HCT116 (cell line): Measurements from ENCODE around the gene SMCO4. TPM values are rescaled to one million over a fixed set of nuclear protein-coding genes. Genes with fewer than 3 reads are reported as not detected.

Experiments used
- ATAC-seq: fragments of 200-7000 bp; cut with Tn5 transposase; 2 replicates; pipeline ENCODE4 v1.9.1; 2020; ENCODE audit warnings: mild to moderate bottlenecking, moderate library complexity
- BruUV-seq: library from RNA; stranded (reverse); fragments of 400-500 nt; replicated peaks from 2 replicates; lab custom pipeline; 2021; lab: Mats Ljungman, UMichigan
- CTCF ChIA-PET: fragments of 300-600 bp; sonication (Branson Sonifier 250); formaldehyde crosslinking; loops from one replicate; lab custom pipeline; 2021; ENCODE audit warnings: antibody characterized with exemption; lab: Charles Lee
- POLR2A ChIA-PET: fragments of 300-600, 350-600 bp; sonication (Branson Sonifier 250); formaldehyde crosslinking; loops from one replicate; lab custom pipeline; 2021; ENCODE audit warnings: antibody characterized with exemption; lab: Charles Lee
- RAD21 ChIA-PET, 2 experiments: fragments of 300-600 bp; sonication (Branson Sonifier 250); formaldehyde crosslinking; loops; one replicate each; lab custom pipeline; 2023; ENCODE audit warnings: low total read pairs in 2 of 2; ENCODE audit not compliant: uncharacterized antibody in 2 of 2, unreplicated experiment in 2 of 2, low non-redundant PET in 1 of 2; lab: Charles Lee
- DNase-seq: peaks from one replicate; pipeline ENCODE4 v3.0.0-alpha.2; 2010; ENCODE audit warnings: low read depth, low spot score
- H2AFZ ChIP-seq: fragments of 200-600 bp; shearing (Covaris generic), sonication (generic); 2 replicates; pipeline ENCODE4 v1.6.1; 2017; ENCODE audit warnings: low read depth, mixed run types, mixed read lengths, antibody characterized with exemption, low read length; ENCODE audit not compliant: poor library complexity, severe bottlenecking
- H3K27ac ChIP-seq: 2 replicates; pipeline ENCODE4 v1.5.1; 2012; ENCODE audit warnings: low read depth, low read length
- H3K27me3 ChIP-seq: fragments of 200-600 bp; sonication (generic); 2 replicates; pipeline ENCODE4 v1.6.1; 2016; ENCODE audit warnings: mixed run types, low read length, mixed read lengths; ENCODE audit not compliant: insufficient read depth
- H3K36me3 ChIP-seq, 2 experiments: fragments of 200-500 bp in 1 of 2; fragments of 200-600 bp in 1 of 2; sonication (Bioruptor generic) in 1 of 2; sonication (generic) in 1 of 2; 2 replicates each; pipeline versions ENCODE4 v1.5.1 to v1.6.1; 2014 to 2016; ENCODE audit warnings: low read length in 2 of 2, inconsistent platforms in 1 of 2, mixed read lengths in 1 of 2, mixed run types in 1 of 2; ENCODE audit not compliant: insufficient read depth in 2 of 2, control insufficient read depth in 1 of 2
- H3K4me1 ChIP-seq, 2 experiments: fragments of 200-600 bp in 1 of 2; sonication (generic) in 1 of 2; 2 replicates each; pipeline versions ENCODE4 v1.5.1 to v1.6.1; 2012 to 2017; ENCODE audit warnings: low read length in 2 of 2, inconsistent platforms in 1 of 2, mild to moderate bottlenecking in 1 of 2, mixed read lengths in 1 of 2, mixed run types in 1 of 2, moderate library complexity in 1 of 2; ENCODE audit not compliant: insufficient read depth in 2 of 2, control insufficient read depth in 1 of 2
- H3K4me2 ChIP-seq: fragments of 200-600 bp; sonication (generic); 2 replicates; pipeline ENCODE4 v1.6.1; 2017; ENCODE audit warnings: mixed run types, low read length, mixed read lengths
- H3K4me3 ChIP-seq, 2 experiments: fragments of 200-600 bp in 1 of 2; sonication (generic) in 1 of 2; replicated peaks in 1 of 2; 2 replicates each; pipeline ENCODE4 v1.5.1; 2011 to 2016; ENCODE audit warnings: low read length in 2 of 2, control low read depth in 1 of 2, low read depth in 1 of 2, mild to moderate bottlenecking in 1 of 2, mixed read lengths in 1 of 2, mixed run types in 1 of 2
- H3K79me2 ChIP-seq: fragments of 200-600 bp; sonication (generic); 2 replicates; pipeline ENCODE4 v1.6.1; 2017; ENCODE audit warnings: mild to moderate bottlenecking, mixed run types, low read length, moderate library complexity, mixed read lengths; ENCODE audit not compliant: insufficient read depth
- H3K9ac ChIP-seq: fragments of 200-600 bp; sonication (generic); 2 replicates; pipeline ENCODE4 v1.6.1; 2016; ENCODE audit warnings: low read length, mixed read lengths
- H3K9me2 ChIP-seq: fragments of 200-600 bp; sonication (generic), shearing (Covaris generic); 2 replicates; pipeline ENCODE4 v1.6.1; 2017; ENCODE audit warnings: mixed run types, mild to moderate bottlenecking, moderate library complexity; ENCODE audit not compliant: insufficient read depth
- H3K9me3 ChIP-seq, 2 experiments: fragments of 200-500 bp in 1 of 2; fragments of 200-600 bp in 1 of 2; sonication (Bioruptor generic) in 1 of 2; sonication (generic) in 1 of 2; 2 replicates each; pipeline ENCODE4 v1.6.1; 2014 to 2017; ENCODE audit warnings: low read length in 2 of 2, mixed read lengths in 2 of 2, inconsistent platforms in 1 of 2, low read depth in 1 of 2, mild to moderate bottlenecking in 1 of 2, mixed run types in 1 of 2, moderate library complexity in 1 of 2; ENCODE audit not compliant: control insufficient read depth in 1 of 2, insufficient read depth in 1 of 2
- H4K20me1 ChIP-seq: fragments of 200-600 bp; sonication (generic), shearing (Covaris generic); 2 replicates; pipeline ENCODE4 v1.6.1; 2017; ENCODE audit warnings: mixed run types, mild to moderate bottlenecking, moderate library complexity; ENCODE audit not compliant: insufficient read depth
- CBX3 ChIP-seq: IDR thresholded peaks from 2 replicates; pipeline ENCODE4 v1.6.1; 2012; ENCODE audit warnings: low read depth
- CEBPB ChIP-seq: IDR thresholded peaks from 2 replicates; pipeline ENCODE4 v1.6.1; 2012; ENCODE audit warnings: low read depth
- ELF1 ChIP-seq: IDR thresholded peaks from 2 replicates; pipeline ENCODE4 v1.6.1; 2012; ENCODE audit warnings: low read depth, borderline replicate concordance
- EZH2 ChIP-seq: fragments of 200-600 bp; sonication (generic); IDR thresholded peaks from 2 replicates; pipeline ENCODE4 v1.6.1; 2017; ENCODE audit warnings: antibody characterized with exemption, mixed run types
- EZH2phosphoT487 ChIP-seq: fragments of 200-600 bp; IDR thresholded peaks from 2 replicates; pipeline ENCODE4 v1.6.1; 2018; ENCODE audit warnings: antibody characterized with exemption, borderline replicate concordance
- FOSL1 ChIP-seq: IDR thresholded peaks from 2 replicates; pipeline ENCODE4 v1.6.1; 2012; ENCODE audit warnings: low read depth
- JUND ChIP-seq: IDR thresholded peaks from 2 replicates; pipeline ENCODE4 v1.6.1; 2012
- SIN3A ChIP-seq: IDR thresholded peaks from 2 replicates; pipeline ENCODE4 v1.6.1; 2012; ENCODE audit warnings: low read depth
- SP1 ChIP-seq: IDR thresholded peaks from 2 replicates; pipeline ENCODE4 v1.6.1; 2012; ENCODE audit warnings: low read depth
- SRF ChIP-seq: IDR thresholded peaks from 2 replicates; pipeline ENCODE4 v1.6.1; 2012; ENCODE audit warnings: low read depth
- TCF7L2 ChIP-seq: IDR thresholded peaks from 2 replicates; pipeline ENCODE4 v1.7.0; 2011; ENCODE audit warnings: borderline replicate concordance, inconsistent platforms; ENCODE audit not compliant: insufficient read depth, insufficient read length; ENCODE audit errors: extremely low read depth
- YY1 ChIP-seq: IDR thresholded peaks from 2 replicates; pipeline ENCODE4 v1.6.1; 2011; ENCODE audit warnings: low read length, low read depth, moderate library complexity, mild to moderate bottlenecking; ENCODE audit not compliant: insufficient replicate concordance; ENCODE audit errors: extremely low read depth
- ZFX ChIP-seq: fragments of 450-650 bp; IDR thresholded peaks from 2 replicates; pipeline ENCODE4 v1.6.1; 2017
- ZNF274 ChIP-seq: fragments of 200-500 bp; sonication (Bioruptor generic); IDR thresholded peaks from 2 replicates; pipeline ENCODE4 v1.6.1; 2014; ENCODE audit warnings: mild to moderate bottlenecking, low read depth, low read length, inconsistent platforms
- intact Hi-C: fragments of 100-400 bp; cut with micrococcal nuclease; formaldehyde crosslinking; loops from 2 replicates; pipeline ENCODE4 v1.10.0; 2022
- total RNA-seq: library from RNA; stranded (reverse); gene quantifications from one replicate; pipeline ENCODE4 v1.2.1, GENCODE V29; 2021; ENCODE audit not compliant: unreplicated experiment
- TF ChIP-seq, protein P1 (sequence below), 3 experiments: fragments of 200-600 bp in 1 of 3; sonication (generic) in 1 of 3; IDR thresholded peaks in 2 of 3; conservative IDR thresholded peaks in 1 of 3; 2 replicates each; pipeline ENCODE4 v1.5.1; 2012 to 2017; ENCODE audit warnings: low read depth in 2 of 3, low read length in 2 of 3, antibody characterized with exemption in 1 of 3, borderline replicate concordance in 1 of 3, control low read depth in 1 of 3, mild to moderate bottlenecking in 1 of 3, mixed read lengths in 1 of 3, mixed run types in 1 of 3, moderate library complexity in 1 of 3; ENCODE audit not compliant: insufficient read depth in 1 of 3
- TF ChIP-seq, protein P2 (sequence below): IDR thresholded peaks from 2 replicates; pipeline ENCODE4 v1.6.1; 2012; ENCODE audit warnings: low read depth

SMCO4 gene
- total RNA-seq, 1 experiment from 2014 or later, result 23.1 TPM

DNA sequence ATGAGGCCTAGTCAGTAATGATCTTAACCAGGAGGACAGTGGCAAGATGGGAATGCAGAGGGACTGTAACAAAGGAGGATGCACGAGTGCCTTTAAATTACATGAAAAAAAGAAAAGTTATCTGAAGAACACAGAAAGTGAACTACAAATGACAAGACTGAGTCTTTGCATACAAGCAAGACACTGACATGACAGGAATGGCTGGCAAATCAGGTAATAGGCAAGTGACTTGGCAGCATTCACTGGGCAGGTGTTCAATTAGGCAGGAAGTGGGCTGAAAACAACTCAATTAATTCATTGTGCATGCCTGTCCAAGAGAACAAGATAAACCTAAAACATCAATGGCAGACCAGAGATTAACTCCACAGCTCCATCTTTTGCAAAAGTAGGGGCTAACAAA is 24.0 kb downstream of the SMCO4 start:
- no peak for DNase-seq
- no TSS peak for BruUV-seq
- ChIA-PET CTCF (no interaction called here), RAD21 (no interaction called here), POLR2A (no interaction called here)
- Histone ChIP-seq H3K27me3 (no peaks in the 10 kb centered on the region), H3K79me2 (no peaks in the 10 kb centered on the region), H3K4me3 (no peak overlapping the region), H3K36me3 (no peaks in the 10 kb centered on the region), H2AFZ (no peak overlapping the region), H3K9me3 (no peaks in the 10 kb centered on the region), H3K9ac (no peak overlapping the region), H3K4me2 (no peak overlapping the region), H3K9me2 (no peaks in the 10 kb centered on the region), H4K20me1 (no peaks in the 10 kb centered on the region), H3K4me1 (no peaks in the 10 kb centered on the region), H3K27ac (no peak overlapping the region)
- ATAC-seq, result no peak
- TF ChIP-seq CEBPB, result no peak
- TF ChIP-seq EZH2, result no peak
- TF ChIP-seq YY1, result no peak
- TF ChIP-seq ELF1, result no peak
- TF ChIP-seq ZNF274, result no peak
- intact Hi-C loops, result no loop called here

DNA sequence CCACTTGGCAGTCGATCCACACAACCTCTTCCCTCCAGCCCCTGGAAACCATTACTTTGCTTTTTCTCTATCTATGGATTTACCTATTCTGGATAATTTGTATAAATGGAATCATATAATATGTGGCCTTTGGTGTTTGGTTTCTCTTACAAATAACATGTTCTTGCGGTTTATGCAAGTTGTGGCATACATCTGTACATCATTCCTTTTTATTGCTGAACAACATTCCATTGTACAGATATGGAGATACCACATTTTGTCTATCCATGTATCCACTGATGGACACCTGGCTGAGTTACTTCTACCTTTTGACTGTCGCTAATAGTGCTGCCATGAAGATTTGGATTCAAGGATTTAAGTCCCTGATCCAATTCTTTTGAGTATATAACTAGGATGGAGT is 25.1 kb downstream of the SMCO4 start:
- ChIA-PET CTCF (no interaction called here), POLR2A (no interaction called here), RAD21 (no interaction called here)
- Histone ChIP-seq H3K4me1 (no peaks in the 10 kb centered on the region), H3K79me2 (no peaks in the 10 kb centered on the region), H3K9me2 (no peaks in the 10 kb centered on the region), H3K27me3 (no peaks in the 10 kb centered on the region), H3K9me3 (no peaks in the 10 kb centered on the region), H3K4me2 (no peak overlapping the region), H2AFZ (no peak overlapping the region), H3K27ac (no peak overlapping the region), H3K4me3 (no peak overlapping the region), H3K9ac (no peak overlapping the region), H3K36me3 (no peaks in the 10 kb centered on the region), H4K20me1 (no peaks in the 10 kb centered on the region)
- DNase-seq, result no peak
- intact Hi-C loops, result no loop called here
- ATAC-seq, result no peak
- no TSS peak for BruUV-seq
- TF ChIP-seq CBX3 (no peak), ZFX (no peak), EZH2 (no peak), TCF7L2 (no peak), FOSL1 (no peak), JUND (no peak), EZH2phosphoT487 (no peak), SIN3A (no peak), SP1 (no peak), SRF (no peak)
- TF ChIP-seq, protein P1, sequence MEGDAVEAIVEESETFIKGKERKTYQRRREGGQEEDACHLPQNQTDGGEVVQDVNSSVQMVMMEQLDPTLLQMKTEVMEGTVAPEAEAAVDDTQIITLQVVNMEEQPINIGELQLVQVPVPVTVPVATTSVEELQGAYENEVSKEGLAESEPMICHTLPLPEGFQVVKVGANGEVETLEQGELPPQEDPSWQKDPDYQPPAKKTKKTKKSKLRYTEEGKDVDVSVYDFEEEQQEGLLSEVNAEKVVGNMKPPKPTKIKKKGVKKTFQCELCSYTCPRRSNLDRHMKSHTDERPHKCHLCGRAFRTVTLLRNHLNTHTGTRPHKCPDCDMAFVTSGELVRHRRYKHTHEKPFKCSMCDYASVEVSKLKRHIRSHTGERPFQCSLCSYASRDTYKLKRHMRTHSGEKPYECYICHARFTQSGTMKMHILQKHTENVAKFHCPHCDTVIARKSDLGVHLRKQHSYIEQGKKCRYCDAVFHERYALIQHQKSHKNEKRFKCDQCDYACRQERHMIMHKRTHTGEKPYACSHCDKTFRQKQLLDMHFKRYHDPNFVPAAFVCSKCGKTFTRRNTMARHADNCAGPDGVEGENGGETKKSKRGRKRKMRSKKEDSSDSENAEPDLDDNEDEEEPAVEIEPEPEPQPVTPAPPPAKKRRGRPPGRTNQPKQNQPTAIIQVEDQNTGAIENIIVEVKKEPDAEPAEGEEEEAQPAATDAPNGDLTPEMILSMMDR (IDR thresholded peaks at IDR 0.05 in 2 of 3, conservative IDR thresholded peaks at IDR 0.05 in 1 of 3; ENCODE audit: borderline replicate concordance in 1 of 3, insufficient read depth in 1 of 3, low read depth in 2 of 3, low read length in 2 of 3), result no peak
- TF ChIP-seq, protein P2, sequence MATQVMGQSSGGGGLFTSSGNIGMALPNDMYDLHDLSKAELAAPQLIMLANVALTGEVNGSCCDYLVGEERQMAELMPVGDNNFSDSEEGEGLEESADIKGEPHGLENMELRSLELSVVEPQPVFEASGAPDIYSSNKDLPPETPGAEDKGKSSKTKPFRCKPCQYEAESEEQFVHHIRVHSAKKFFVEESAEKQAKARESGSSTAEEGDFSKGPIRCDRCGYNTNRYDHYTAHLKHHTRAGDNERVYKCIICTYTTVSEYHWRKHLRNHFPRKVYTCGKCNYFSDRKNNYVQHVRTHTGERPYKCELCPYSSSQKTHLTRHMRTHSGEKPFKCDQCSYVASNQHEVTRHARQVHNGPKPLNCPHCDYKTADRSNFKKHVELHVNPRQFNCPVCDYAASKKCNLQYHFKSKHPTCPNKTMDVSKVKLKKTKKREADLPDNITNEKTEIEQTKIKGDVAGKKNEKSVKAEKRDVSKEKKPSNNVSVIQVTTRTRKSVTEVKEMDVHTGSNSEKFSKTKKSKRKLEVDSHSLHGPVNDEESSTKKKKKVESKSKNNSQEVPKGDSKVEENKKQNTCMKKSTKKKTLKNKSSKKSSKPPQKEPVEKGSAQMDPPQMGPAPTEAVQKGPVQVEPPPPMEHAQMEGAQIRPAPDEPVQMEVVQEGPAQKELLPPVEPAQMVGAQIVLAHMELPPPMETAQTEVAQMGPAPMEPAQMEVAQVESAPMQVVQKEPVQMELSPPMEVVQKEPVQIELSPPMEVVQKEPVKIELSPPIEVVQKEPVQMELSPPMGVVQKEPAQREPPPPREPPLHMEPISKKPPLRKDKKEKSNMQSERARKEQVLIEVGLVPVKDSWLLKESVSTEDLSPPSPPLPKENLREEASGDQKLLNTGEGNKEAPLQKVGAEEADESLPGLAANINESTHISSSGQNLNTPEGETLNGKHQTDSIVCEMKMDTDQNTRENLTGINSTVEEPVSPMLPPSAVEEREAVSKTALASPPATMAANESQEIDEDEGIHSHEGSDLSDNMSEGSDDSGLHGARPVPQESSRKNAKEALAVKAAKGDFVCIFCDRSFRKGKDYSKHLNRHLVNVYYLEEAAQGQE, result no peak
